Measurements from ENCODE around the gene HOXA6.

Gene HOXA6

DNA sequence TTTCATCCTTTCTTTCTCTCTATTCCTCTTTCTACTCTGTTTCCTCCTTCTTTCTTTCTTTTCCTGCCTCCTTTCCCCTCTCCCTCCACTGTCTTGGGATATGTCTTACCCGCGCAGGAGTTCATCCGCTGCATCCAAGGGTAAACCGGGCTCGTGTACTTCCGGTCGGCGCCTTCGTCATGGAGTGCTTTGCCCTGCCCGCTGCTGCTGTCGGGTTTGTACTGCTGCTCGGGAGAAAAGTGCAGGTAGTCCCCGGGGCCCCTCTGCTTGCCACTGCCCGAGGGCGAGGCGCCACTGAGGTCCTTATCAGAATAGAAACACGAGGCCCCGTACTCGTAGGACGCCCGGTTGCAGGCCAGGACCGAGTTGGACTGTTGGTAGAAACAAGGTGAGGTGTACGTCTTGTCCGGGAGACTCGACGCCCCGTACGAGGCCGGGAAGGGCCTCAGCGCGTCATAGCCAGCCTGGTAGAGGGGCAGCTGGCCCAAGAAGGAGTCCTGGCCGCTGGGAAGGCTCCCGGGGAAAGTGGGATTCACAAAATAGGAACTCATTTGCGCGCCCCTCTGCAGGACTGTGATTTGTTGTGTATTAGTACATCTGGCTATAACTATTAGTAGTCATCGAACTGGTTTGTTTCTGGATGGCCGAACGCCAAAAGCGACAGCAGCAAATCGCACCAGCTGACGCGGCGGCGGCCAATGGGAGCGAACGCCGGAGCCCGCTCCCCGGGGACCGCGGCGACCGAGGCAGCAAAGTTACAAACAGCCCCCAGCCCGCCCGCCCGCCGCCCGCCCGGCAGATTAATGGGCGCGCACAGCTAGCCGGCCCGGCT lies at the start of gene HOXA6:
Gene HOXA6, minus strand, starts transcription at position 576 of the 832 bp plus-strand sequence. Its CDS starts 25 bp downstream, at position 551.
- DNase-seq (ENCODE audit: low read depth in 2 of 2): no peak

DNA sequence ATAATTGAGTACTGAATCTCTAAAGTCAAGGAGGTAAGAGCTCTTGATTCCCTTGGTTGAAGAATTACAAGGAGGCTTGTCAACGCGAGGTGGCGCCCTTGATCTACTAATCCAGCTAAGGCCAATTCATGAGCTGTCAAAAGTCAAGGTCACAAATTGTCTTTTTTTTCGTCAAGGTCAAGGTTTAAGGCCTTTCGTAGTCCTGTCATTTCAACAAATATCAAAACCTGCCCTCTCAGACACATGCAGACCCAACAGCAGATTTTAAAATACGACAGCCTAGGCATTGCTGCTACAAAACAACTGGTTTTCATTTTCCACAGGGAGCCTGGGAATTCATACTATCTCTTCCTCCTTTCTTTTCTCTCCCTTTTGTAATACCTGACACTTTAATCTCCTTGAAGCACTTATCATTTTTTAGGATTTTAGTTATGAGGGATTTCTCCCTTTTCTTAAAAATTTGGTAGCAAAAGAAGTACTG lies 48.8 kb upstream of the HOXA6 start:
- peak; percentile 64 to 77 for DNase-seq (ENCODE audit: low read depth in 2 of 2)

DNA sequence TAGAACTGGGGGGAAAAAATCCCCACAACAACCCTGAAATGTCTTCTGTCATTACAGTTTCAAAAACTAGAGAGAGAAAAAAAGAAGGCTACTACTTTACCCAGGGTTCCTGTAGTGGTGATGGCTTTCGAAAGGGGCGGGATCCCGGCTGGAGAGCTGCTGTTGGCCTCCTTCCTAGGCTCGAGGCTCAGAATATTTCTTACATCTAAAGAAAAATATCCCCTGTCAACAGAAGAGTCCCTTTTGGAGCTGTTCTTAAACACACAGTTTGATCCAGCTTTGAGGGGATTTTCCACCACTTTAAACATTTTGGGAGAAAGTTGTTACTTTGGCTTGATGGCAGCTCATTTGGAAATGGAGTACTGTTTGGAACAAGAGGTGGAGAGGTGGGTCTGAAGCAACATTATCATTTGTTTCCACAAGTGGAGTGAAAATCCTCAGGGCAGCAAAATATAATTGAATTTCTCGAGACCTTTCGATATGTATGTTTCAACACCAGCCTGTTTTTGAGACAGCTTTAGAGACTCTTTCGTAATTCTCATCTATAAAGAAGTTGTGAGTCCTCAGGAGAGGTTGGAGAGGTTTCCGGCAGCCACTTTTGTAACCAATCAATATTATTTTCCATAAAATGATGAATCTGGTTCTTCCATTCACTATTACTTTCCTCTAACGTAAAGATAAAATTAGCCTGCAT lies 47.3 kb upstream of the HOXA6 start:
- DNase-seq (ENCODE audit: low read depth in 2 of 2): no peak

DNA sequence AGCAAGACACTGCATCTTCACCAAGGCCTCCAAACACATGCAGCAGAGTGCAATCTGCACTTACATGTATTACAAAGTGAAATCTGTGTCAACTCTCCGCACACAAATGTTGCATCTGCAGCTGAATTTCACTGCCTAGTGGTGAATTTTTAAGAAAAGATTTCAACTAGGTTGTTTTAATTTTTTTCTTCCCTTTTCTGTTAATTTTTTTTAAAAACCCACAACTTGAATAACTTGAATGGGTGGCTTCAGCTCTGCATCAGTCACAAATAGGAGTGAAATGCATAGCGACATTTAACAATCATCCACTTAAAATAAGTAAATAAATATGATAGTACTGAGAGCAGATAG lies 46.4 kb upstream of the HOXA6 start:
- no peak for DNase-seq (ENCODE audit: low read depth in 2 of 2)

DNA sequence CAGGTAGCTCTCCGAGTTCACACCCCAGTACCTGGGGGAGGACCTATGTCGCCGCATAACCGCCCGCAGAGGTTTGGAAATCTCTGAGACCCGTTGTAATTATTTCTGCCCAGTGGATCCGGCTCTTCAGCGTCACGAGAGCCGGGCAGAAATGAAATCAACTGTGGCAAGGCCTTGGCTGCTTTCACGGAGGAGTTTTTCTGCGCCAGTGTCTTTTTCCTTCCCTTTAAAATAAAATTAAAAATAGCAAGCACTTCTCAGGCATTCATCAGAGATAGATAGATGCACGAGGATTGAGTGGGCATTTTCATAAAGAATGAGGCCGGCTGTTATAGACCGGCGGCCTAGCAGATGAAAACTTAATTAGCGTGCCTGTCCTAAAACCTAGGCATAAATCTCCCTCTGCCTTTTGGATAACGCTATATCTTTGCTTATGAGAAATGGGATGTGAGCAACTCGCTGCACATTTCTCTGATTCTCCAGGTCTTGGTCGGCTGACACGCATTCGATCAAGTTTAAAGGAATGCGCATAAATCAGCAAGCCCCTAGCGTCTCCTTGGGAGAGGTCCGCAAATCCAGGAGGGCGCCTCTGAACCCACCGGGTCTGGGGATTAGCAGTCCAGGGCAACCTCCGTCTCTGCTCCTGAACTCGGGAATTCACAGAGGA lies 45.9 kb upstream of the HOXA6 start:
- DNase-seq (ENCODE audit: low read depth in 2 of 2): no peak

DNA sequence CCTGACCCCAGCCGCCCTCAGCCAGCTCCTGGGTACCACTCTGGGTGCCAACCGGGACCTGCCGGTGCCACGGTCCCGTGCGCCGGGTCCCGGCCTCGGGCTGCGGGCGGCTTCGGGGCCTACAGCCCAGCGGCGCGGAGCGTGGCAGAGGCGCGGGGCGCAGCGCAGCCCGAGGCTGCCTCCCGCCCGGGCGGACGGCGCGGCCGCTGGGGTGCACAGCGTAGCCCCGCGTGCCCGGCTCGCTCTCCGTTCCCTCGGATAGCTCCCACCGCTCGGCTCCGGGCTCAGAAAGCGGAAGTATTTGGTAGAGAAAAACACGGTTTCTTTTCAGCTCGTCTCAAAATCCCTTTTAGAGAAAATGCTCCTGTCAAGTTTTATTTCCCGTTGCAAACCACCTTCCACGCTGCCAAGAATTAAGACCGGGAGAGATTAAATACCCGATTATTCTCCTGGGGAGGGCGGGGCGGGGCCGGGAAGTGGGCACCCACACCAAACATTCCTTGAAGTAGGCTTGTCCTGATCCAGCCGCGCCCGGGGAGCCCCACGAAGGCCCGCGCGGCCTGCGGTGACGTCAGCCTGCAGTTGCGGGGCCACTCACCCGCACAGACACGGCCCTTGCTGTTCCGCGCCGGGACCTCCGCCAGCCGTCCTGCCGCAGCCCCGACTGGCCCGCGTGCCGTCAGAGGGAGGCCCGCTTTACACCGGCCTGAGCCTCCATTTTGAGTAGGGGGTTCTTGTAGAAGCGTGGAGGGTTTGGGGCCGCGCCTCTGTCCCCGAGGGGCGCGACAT lies 45.2 kb upstream of the HOXA6 start:
- DNase-seq (ENCODE audit: low read depth in 2 of 2): no peak

DNA sequence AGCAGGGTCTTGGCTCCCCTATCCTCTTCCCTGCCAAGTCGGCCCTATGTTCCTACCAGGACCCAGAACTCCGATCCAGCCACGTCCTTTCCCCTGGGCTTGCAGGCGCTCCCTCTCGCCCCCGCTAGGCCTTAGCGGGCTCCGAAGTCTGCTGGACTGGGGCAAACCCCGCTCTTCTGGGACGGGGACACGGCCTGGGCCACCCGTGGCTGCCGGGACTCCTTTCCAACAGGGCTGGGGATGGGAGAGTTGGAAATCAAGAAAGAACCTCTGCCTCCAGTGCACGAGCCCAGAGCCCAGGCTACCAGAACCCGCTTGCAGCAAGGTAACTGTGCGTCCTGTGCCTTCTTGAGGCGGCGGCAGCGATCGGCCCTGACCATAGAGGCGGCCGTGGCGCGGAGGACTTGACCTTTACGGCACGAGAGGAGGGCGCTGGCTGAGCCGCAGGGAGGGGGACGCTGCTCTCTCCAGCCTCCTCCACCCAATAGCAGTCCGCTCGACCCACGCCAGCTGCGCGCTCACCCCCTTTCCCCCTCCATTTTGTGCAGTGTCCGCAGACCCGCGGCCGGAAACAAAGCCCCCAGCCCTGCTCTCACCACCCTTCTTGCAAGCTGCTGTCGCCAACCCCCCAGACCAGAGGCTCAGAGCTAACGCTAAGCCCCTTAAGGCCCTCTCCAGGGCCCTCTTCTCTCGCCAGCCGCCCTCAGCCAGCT lies 44.4 kb upstream of the HOXA6 start:
- no peak for DNase-seq (ENCODE audit: low read depth in 2 of 2)

DNA sequence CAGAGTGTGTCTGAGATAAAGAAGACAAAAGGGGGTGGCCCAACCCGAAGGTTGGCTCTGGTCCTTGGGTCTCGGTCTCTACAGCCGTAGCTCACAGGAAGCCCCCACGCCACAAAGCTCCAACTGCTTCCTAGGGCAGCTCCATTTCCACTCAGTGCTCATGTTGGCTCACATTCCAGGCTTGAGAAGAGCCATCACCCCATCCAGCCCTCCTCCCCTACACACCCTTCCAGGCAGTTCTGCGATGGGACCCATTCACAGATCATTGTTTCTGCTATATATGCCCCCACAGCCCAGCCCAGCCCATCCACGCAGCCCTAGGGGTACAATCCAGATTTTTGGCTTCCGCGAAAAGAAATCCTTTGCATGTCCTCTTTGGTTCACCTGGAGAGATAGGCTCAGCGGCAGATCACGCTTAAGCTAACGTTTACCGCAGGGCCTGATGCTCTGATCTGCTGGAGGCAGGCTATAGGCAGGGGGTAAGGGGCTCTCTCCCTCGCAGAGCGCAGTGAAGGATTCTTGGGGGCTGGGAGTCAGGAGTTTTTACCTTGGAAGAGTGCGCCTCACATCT lies 43.7 kb upstream of the HOXA6 start:
- DNase-seq (ENCODE audit: low read depth in 2 of 2): no peak

DNA sequence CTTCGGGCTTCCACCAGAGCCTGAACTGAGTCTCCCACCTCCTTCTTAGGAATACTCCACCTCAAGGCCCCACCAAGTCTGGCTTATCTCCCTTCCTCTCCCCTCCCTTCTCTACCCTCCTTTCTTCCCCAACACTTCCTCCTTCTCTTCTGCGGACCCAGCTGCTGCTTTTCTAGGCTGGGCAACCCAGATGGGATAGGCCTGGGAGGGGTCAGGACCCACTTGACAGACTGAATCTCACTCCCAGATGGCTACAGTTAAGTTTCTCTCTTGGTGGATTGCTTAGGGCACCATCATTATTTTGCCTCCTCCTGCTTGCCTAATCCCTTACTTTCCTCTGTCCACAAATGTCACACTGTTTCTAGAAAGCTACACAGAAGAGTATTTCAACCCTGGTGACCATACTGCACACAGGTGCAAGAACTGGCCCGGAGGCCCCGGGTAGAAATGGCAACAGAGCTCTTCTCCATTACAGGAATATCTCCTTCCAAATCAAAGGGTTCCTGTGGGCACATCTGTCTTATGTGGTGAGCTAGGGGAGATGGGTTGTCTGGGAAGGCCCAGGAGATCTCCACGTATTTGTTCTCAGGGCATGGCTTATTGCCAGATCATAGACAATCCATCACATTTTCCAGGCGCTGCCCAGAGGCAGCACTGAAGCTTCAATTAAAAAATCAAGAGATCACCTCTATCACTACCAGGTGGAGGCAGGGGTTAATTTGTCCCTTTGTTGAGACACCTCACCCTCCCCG lies 42.6 kb upstream of the HOXA6 start:
- DNase-seq (ENCODE audit: low read depth in 2 of 2): no peak

DNA sequence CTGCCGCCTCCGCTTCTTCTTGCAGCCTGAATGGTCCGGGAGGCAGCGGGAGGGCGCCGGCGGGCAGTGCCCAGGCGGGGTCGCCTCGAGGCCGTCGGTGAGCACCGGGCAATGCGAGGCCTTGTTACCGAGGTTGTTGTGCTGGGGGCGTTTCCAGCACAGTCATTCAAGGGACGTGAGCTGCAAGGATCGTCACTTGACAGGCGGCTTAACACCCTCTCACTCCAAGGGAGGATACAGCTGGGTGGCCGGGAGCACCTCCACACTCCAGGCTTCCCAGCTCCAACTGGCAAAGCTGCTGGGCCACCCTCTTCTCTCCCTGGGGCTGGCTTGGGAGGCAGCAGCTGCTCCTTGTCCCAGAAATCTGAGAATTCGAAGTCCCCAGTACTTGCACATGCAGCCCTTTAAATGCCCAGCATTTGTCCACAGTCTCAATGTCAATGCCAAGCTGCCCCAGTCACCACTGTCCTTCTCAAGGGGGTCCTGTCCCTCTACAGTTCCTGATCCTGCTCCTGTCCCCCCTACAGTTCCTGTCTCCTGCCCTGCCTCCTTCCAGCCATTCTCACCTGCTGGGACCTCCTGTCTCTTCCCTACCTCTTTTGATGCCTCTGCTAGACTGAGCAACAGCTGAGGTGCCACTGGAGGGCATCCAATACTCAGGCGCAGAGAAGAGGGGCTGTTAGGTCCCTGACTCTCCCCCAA lies 41.9 kb upstream of the HOXA6 start:
- DNase-seq (ENCODE audit: low read depth in 2 of 2): no peak

DNA sequence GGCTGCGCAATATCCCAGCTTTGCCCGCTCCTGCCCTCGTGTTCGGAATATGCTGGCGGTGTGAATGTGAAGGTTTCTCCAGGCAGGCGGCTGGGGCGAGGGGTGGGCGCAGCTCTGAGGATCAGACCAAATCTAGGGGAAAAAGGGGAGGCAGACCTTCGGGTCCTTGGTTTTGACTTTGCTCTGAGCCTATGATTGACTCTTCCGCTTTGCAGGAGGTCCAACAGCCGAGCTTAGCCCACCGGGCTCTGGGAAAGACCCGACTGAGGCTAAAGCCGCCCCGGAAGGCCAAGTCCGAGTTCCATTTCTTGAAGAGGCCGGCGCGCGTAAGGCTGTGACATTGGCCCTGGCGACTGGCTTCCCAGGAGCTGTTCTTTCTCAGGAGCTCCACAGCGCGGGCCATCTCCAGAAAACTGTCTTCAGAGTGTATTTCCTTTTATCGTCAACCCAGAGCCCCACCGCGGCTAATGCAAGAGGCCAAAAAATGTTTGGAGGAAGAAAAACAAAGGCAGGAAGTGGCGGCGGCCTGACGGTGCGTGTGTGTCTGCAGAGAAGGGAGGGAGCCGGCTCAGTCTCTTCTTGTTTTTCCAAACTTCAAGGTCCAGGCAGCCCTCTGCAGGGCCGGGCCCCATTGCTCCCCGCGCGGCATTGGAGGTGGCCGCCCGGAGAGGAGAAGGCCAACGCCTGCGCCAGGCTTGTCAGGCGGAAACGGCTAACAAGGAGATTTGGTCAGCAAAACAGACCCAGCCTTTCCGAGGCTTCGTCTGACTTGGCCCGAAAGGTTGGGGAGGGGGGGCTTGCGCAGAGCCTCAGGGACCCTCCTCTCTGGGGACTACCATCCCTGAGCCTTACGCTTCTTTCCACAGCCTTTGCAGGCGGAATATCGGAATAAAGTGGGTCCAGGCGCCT lies 41.1 kb upstream of the HOXA6 start:
- no peak for DNase-seq (ENCODE audit: low read depth in 2 of 2)

DNA sequence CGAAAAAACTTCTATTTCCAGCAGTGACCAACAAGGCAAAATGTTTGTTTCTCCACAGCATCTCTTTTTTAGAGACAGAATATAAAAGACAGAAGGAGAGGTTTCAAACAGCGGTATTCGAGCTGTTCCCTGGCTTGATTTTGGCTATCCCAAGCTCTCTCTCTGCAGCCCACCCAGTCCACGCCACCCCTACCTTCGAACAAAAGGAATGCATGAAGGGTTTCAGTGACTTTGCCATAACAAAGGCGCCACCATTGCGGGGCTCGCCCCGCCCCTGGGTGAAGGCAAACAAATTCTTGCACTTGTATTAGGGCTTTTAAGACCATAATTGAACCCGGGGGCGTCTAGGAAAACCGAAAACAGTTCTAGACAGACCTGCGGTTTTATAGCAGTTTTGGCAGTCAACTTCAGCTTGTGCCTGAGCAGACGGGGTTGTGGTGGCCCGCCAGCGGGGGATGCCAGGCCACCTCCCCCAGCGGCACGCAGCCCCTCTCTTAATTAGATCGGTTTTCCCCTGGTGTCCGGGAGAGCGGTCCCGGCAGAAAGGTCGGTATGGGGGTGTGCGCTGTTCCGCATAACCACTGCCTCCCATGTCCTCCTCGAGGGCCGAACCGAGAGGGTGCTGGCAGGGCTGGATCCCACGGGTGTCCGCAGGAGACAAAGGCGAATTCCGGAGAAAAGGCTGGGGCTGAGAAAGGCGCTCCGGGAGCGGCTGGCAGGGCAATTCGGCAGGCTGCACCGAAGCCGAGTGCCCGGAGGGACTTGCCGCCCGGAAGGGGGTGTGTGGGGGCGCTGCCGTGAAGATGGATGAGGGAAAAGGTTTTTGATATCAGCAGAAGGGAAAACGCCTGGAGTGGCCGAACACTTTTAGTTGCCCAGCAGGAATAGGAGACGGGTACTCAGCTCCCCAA lies 40.2 kb upstream of the HOXA6 start:
- no peak for DNase-seq (ENCODE audit: low read depth in 2 of 2)

DNA sequence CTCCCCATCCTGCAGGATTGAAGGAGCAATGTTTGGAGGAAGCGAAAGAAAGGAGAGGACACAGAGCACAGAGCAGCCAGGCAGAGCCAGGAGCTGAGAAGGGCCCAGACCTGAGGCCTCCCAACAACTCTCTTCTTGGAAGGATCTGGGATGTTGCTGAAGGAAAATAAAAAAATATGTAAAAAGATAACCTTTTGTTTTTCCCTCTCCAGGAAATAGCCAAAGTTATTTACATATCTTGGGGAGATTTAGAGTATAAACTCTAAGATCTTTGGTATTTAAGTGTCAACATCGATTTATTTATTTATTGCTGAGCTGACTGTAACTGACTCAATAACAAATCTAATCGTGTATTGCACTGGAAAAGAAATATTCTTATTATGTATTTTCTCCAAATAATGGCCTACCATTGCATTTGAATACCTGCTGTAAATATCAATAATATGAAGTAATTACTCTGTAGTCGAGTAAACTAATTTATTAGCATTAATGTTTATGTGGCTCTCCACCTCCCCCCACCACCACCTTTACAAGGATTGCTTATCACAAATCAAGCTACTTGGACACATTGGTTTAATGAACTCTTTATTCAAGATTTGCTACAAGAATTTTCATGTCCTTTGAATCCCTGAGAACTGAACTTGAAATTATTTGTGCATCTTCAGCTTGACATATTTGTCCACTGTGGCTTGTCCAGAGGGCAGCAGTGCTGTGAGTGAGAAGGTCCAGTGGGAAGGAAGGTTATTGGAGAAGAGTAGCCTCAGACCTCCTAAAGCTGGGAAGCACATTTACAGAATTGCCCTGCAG lies 39.3 kb upstream of the HOXA6 start:
- no peak for DNase-seq (ENCODE audit: low read depth in 2 of 2)

DNA sequence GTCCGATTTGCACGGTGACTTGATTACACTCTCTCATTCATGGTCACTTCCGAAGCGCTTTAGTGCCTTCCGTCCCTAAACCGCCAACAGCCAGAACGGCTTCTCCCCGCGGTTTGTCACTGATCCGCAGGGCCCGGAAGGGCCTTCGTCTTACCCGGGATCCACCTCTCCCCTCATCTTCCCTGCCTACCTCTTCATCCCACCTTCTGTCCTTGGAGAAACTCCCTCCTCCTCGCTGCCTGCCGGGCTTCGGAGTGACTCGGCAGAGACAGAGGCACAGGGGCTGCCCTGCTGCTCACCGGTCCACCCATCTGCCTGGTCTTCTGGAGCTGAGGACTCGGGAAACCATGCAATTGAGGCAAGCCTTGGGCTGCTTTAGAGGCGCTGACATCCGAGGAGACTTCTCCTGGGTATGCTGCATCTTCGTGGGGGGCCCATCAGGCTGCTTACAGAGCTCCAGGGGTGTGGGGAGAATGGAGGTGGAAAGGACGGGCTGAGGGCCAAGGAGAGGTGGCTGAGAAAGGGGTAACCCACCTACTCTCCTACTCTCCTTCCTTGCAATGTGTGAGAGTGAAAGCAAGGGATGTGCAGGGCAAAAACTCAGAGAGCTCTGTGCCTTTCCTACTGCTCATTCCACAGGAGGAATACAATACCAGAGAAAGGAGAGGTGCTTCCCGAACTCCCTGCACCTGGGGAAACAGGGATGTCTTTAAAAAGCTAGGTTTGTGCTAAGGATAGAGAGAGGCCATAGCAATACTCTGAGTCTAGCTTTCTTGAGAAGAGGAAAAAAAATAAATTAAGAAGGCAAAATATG lies 38.5 kb upstream of the HOXA6 start:
- no peak for DNase-seq (ENCODE audit: low read depth in 2 of 2)

DNA sequence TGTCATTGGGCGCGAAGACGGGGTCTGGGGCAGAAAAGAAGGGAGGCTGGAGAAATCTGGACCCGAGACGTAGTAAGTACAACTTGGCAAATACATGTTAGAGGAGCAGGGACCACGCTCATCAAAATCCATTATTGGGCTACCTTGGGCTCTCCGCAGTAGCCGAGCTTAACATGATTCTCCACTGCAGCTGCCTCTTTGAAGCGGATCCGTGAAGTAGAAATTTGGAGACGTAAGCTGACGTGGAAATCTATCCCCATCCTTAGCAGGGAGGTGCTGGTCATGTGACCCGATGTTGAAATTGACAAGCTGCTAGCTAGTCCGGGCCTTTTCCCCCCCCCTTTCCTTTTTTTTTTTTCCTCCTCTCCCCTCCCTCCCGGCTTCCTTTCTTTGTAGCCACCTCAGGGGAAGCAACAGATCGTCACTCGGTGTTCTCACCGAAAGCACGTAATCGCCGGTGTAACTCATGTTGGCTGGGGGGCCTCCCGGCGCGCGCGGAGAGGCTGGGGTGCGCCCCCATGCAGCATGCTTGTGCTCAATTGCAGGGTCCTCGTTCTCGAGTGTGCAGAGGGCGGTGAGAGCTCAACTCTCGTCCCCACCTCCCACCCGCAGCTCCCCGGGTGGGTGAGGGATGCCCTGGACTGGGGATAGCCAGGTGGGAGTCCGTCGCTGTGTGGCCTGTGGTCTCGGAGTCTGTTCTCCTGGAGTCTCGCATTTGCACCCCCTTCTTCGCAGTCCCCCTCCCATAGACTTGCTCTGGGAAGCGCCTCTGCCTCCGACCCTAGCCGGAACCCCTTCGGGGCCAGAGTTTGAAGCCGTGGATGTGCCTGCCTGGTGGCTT lies 37.7 kb upstream of the HOXA6 start, which contains the start of gene HOXA11:
Gene HOXA11, minus strand, starts transcription at position 220 of the 841 bp plus-strand sequence. Its CDS starts 88 bp downstream, at position 132.
- DNase-seq (ENCODE audit: low read depth in 2 of 2): no peak
